HG03565 (cell line): ENCODE results near the gene LASP1NB.

ENCODE experiments used
- ATAC-seq: cut with Tn5 transposase; IDR thresholded peaks from one replicate; pipeline ENCODE4 v1.9.1; 2021; ENCODE audit warnings: mild to moderate bottlenecking, moderate library complexity; ENCODE audit not compliant: unreplicated experiment

Gene LASP1NB

DNA sequence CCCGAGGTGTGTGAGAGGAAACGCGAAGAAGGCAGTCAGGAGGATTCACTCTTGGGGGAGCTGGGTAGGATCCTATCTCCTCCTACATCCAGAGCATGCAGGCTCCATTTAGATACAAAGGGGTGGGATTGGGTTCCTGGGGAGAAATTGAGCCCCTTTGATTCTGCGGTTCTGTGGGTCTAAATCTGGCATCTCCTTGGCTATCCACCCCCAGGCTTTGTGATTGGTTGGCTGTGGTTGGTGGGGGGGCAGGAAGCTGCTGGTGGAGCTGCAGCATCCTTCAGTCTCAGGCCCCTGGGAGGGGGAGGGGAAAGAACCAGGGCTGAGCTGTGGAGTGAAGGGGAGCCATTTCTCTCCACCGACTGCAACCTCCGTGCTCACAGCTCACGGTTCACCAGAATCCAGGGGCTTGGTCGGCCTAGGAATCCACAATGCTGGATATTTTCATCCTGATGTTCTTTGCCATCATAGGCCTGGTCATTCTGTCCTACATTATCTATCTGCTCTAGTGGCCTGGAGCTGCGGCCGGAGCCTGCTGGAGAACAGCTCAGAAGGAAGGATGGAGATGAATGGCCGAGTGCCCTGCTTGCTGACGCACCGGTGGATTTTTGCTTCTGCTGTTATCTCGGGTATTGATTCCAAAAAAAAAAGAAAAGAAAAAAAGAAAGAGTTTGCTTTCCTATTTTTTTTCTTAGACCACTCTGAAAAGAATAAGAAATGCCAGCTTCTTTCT lies at the start of gene LASP1NB:
TSS of gene LASP1NB (plus strand) at position 352 of the 733 bp plus-strand sequence.
- no peak for ATAC-seq

GRCh38 chr17:38877130-38877851 lies 48.1 kb upstream of the LASP1NB start:
- no peak for ATAC-seq

DNA sequence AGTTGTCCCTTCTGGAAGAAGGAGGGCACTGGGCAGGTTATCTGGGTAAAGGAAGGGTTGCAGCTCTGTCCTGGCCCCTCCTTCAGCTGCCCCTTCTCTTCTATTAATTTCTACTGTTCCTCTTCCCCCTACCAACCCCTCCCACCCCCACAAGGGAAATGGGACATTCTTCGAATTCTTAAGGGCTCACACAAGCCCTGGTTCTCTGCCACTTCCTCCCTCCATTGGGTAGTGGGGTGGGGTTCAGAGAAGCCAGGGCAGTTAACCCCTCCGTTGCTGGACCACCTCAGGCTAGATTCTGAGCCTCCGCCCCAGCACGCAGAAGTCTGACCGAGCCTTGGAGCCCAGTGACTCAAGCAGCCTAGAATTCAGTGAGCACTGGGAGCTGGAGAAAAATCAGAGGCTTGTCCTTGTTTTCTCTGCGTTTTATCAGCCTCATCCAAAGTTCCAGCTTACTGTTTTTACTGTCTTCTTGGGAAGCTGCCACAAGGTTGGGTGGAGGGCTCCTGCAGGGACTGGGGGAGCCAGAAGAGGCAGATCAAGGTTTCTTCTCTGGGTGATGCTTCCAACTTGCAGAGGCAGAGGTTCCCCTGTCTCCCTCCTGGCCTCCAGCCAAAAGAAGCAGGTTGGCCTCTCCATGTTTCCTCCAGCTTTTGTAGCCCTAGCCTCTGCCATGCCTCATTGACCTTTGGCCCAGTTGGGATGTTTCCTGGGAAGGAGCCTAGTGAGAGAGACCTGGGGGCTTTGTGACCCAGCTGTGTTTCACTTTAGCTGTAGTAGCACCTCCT lies 45.3 kb upstream of the LASP1NB start:
- ATAC-seq, result no peak

DNA sequence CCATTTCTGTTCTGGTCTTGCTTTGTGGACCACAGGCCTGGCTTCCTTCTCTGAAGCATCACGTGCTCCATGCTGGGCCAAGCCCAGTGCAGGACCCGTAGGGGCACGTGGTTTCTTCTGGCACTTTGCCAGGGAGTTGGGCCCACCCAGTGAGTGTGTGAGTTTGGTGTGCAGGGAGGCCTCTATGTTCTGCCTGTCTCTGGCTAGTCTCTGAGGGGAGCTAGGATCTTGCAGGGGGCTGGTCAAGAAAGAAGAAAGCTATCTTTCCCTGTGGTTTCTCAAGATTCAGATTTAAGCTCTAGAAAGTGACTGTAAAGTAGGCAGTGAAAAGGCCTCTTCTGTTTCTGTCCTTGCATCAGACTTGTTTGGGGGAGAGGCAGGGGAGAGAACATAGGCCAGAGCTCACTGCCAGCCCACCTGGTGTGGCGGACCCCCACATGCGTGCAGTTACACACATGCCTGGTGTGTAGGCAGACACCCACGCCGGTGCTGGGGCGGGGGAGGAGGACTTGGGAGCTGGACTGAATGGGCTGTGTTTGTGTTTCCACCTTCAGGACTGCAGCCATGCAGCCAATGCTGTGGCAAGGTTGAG lies 43.7 kb upstream of the LASP1NB start:
- no peak for ATAC-seq

DNA sequence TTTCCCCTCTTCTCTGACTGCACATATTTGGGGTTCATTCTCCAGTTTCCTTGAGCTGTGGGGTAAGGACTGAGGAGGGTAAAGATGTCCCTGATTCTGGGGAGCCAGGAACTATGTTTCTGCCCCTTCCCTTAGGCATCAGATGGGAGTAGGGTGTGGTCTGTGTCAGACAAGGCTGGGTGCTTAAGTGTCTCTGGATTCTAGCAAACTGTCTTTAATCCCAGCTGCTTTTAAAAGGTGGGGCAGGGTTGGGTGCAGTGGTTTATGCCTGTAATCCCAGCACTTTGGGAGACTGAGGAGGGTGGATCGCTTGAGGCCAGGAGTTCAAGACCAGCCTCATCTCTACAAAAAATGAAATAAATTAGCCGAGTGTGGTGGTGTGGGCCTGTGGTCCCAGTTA lies 42.5 kb upstream of the LASP1NB start:
- ATAC-seq, result no peak

- ATAC-seq, result no peak
These were observed 41.6 kb upstream of the LASP1NB start for GRCh38 chr17:38883592-38884526.

DNA sequence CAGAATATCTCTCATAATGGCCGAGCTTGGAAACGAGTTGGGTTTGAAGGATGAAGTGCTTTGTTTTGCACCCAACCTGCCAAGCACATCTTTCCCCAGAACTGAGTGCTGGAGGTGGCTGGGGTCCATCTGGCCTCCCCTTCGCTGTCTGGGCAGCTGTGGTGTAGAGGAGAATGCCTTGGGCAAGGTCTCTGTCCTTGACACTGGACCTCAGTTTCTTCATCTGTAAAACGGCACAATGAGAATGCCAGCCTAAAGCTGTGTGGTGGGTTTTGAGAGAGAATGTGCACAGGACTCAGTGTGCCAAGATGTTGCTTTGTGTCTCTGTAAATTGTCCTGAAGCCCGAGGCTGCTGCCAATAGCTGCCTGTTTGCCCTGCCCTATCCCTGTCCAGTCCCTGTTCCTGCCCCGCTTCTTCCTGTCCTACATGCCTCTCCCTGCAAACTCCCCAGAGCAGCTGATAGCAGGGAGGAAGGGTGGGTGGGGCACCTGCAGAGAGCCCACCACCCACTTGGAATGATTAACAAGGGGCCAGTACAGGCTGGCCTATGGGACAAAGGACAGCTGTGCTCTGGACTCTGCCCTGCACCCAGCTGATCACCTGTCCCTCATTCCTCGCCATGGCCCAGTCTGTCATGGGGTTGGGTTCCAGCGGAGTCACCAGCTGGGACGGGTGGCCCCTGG lies 40.2 kb upstream of the LASP1NB start:
- no peak for ATAC-seq

DNA sequence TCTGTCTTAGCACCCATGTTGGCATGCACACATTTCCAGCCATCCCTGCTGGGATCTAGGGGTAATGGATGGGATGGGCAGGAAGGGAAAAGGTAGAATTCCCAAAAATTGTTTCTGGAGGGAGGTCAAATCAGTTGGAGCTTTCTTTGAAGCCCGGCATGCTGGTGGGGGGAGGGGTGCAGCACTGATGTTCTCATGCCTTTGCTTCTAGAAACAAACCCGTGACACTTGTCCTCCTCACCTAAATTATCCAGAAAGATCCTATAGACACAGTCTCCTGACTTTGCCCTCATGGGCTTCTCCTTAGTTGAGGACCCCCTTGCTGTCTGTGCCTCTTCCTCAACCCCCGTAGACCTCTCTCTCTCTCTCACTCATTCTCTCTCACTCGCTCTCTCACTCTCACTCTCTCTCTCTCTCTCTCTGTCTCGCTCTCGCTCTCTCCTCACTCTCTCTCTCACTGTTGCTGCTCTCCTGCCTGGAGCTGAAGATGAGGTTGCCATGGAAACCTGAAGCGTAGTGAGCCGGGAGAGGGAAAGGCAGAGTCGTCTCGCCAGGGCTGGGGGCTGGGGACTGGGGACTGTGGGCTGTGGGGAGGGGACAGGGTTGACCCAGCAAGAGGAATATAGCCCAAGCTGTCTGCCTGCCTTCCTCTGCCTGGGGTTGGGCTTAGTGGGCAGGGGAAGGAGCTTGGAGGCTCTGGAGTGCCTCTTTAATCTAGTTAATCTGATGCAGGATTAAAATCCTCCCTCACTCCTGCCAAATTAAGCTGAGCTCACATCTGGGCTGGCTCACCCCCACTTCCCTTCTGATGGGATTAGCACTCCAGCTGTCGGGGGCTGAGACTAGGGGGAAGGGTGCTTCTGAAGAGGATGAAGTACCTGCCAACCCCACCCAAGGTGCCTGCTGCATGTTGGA lies 39.4 kb upstream of the LASP1NB start:
- ATAC-seq, result no peak

DNA sequence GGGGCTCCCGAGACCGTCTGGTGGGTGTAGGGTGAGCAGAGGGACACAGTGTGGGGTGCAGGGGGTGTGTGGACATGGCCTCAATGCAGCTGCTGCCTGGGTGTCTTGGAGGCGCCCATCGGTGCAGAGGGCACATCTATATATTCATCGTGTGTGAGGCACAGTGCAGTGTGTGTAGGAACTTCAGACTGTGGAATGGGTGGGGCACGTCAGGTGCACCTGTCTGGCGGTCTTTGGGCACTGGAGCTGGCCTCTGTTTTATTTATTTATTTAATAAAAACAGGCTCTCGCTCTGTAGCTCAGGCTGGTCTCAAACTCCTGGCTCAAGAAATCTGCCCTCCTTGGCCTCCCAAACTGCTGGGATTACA lies 38.8 kb upstream of the LASP1NB start:
- ATAC-seq, result no peak

- ATAC-seq, result no peak
These were observed 36.6 kb upstream of the LASP1NB start for GRCh38 chr17:38888842-38889241.

DNA sequence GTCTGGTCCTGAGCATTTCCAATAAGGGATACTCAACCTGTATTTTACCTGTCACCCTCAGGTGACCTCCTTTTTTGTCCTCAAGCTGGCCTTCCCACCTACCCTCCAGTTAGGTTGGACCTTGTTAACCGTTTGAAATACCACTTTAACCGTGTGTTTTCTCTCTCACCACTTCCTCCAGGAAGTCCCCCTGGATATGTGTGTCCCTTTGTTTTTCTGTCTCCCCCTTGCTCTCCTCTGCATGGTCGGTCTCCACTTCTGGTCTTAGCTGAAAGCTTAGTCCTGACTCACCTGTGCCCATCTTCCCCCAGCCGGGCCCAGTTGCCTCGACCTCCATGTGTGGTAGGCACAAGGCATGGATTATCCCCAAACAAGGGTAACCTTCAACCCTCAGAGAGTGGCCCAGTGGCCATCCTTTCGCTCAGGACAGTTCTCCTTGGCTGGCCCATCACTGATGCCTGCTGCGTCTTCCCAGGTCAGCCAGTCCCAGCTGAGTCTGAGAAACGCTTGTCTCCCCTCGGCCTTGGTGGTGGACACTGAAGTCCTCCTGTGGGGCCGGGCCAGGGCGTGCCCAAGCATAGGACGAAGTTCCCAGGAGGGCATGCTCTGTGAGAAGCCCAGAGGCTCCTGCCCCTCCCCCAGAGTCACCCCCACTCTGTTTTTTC lies 35.5 kb upstream of the LASP1NB start:
- ATAC-seq, result no peak

GRCh38 chr17:38890410-38890746 lies 35.0 kb upstream of the LASP1NB start:
- no peak for ATAC-seq

GRCh38 chr17:38891441-38891840 lies 34.0 kb upstream of the LASP1NB start:
- ATAC-seq, result no peak

- ATAC-seq, result no peak
These were observed 33.3 kb upstream of the LASP1NB start for GRCh38 chr17:38892083-38892482.

- ATAC-seq, result no peak
These were observed 32.8 kb upstream of the LASP1NB start for GRCh38 chr17:38892620-38893019.

- no peak for ATAC-seq
These were observed 32.3 kb upstream of the LASP1NB start for GRCh38 chr17:38893113-38893512.

GRCh38 chr17:38893607-38894006 lies 31.8 kb upstream of the LASP1NB start:
- no peak for ATAC-seq

DNA sequence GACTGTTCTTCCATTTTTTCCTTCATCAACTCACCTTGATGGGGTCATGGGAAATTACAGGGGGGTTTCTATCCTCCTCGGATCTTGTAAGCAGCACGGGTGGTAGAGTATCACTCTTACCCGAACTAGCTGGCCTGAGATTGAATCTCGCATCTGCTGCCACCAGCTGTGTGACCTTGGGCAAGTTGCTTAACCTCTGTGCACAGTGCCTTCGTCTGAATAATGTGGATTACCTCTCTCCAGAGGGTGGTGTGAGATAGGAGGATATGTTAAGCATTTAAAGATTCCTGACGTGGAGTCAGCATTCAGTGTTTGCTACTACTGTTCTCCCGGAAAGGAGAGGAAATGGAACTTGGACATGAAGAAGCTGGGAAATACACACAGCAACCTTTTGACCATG lies 31.1 kb upstream of the LASP1NB start:
- ATAC-seq, result no peak
